ENCODE data around the gene ZNF506.

ZNF506 gene

GRCh38 chr19:19749117-19749907 lies 72.2 kb downstream of the ZNF506 start:
- Histone ChIP-seq H3K4me2 (ENCODE audit: insufficient read depth, low read length, poor library complexity, severe bottlenecking) (no peak overlapping the region), H2BK120ac (ENCODE audit: low read depth, low read length) (no peak overlapping the region)
- no CpG with 5 or more reads among the region's 13 CpGs for WGBS, 2 donors (ENCODE audit: extremely low coverage in 2 of 2, insufficient read length in 2 of 2, insufficient replicate concordance in 1 of 2)

DNA sequence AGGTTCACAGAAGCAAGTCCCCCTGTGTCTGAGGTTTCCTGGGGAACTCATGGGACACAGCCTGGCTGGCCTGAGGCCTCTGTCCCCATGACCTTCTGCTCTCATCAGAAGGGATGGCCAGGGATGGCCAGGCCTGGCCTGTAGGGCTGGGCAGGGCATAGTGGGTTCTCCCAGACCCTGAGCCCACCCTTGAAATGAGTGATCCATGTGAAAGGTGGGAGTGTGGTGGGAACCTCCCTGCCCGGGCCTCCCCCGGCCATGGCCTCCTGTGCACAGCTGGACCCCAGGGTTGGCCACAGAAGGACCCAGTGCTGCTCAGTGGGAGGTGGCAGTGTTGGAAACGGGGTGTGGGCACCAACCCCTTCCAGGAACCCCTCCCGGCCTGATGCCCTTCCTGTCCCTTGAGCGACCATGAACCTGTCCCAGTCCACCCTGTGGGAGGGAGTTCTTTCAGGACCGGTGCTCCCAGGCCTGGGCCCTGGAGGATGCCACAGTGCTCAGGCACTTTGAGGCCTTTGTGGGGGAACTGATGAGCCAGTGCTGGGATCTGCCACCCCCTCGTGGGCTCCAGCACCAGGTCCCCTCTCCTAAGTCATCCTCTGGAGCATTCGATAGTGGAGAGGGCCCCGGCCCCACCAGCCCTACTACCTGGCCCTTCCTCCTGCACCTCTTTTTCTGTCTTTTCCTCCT lies 73.2 kb downstream of the ZNF506 start:
- peaks cover 0 to 2% (median 0%) of the 10 kb centered on the region in 3 experiments for H3K27me3 ChIP-seq (ENCODE audit: control insufficient read depth in 3 of 3, insufficient read depth in 3 of 3, low read depth in 1 of 3, low read length in 3 of 3)
- no peak overlapping the region for H4K91ac ChIP-seq (ENCODE audit: low read depth, low read length, poor library complexity)
- no peak overlapping the region for H4K8ac ChIP-seq (ENCODE audit: low read depth, low read length)
- H3K79me1 ChIP-seq (ENCODE audit: low read depth, low read length), result peaks cover 1% of the 10 kb centered on the region
- peak overlapping the region; percentile 25 for H3K18ac ChIP-seq (ENCODE audit: low read length)
- peak overlapping the region; percentile 70 for H3K23ac ChIP-seq (ENCODE audit: low read depth, low read length, poor library complexity)
- H3K4me2 ChIP-seq (ENCODE audit: insufficient read depth, low read length, poor library complexity, severe bottlenecking), result no peak overlapping the region
- H2BK15ac ChIP-seq (ENCODE audit: low read length), result no peak overlapping the region
- no peaks in the 10 kb centered on the region for H3K36me3 ChIP-seq (replicated peaks in 1 of 2; ENCODE audit: control insufficient read depth in 2 of 2, insufficient read depth in 2 of 2, low read length in 2 of 2)
- H2AK5ac ChIP-seq (ENCODE audit: low read depth, low read length), result peak overlapping the region; percentile 23
- no peak for DNase-seq (ENCODE audit: low spot score)
- no peak overlapping the region for H3K27ac ChIP-seq (replicated peaks; ENCODE audit: low read length)
- no peak overlapping the region for H3K4me3 ChIP-seq (ENCODE audit: low read length in 2 of 2)
- H2AFZ ChIP-seq (ENCODE audit: low read length), result no peak overlapping the region
- H2BK120ac ChIP-seq (ENCODE audit: low read depth, low read length), result no peak overlapping the region
- H3K4ac ChIP-seq (ENCODE audit: low read length), result no peak overlapping the region
- H2BK12ac ChIP-seq (ENCODE audit: low read length), result no peak overlapping the region
- H3K4me1 ChIP-seq (ENCODE audit: control insufficient read depth in 2 of 2, insufficient read depth in 1 of 2, low read depth in 1 of 2, low read length in 2 of 2), result no peaks in the 10 kb centered on the region
- no peak overlapping the region for H2BK5ac ChIP-seq (ENCODE audit: low read length)
- WGBS, 2 donors (ENCODE audit: extremely low coverage in 2 of 2, insufficient read length in 2 of 2, insufficient replicate concordance in 1 of 2), result no CpG with 5 or more reads among the region's 9 CpGs
- H3K9me3 ChIP-seq (replicated peaks in 1 of 2; ENCODE audit: control insufficient read depth in 2 of 2, insufficient read depth in 1 of 2, low read depth in 1 of 2, low read length in 2 of 2), result peaks cover 5 to 13% of the 10 kb centered on the region in 2 donors
- peak overlapping the region; percentile 84 for H3K14ac ChIP-seq (ENCODE audit: low read length)
- peak overlapping the region; percentile 30 for H3K9ac ChIP-seq (ENCODE audit: low read depth, low read length, poor library complexity)

More at GRCh38 chr19:19749117-19749907, 72.2 kb downstream of the ZNF506 start:
- Histone ChIP-seq H2AK5ac (ENCODE audit: low read depth, low read length) (no peak overlapping the region), H3K4ac (ENCODE audit: low read length) (no peak overlapping the region), H3K27ac (replicated peaks; ENCODE audit: low read length) (no peak overlapping the region), H3K4me3 (ENCODE audit: low read length in 2 of 2) (no peak overlapping the region), H4K8ac (ENCODE audit: low read depth, low read length) (no peak overlapping the region), H2BK12ac (ENCODE audit: low read length) (no peak overlapping the region), H2BK5ac (ENCODE audit: low read length) (no peak overlapping the region), H3K9me3 (replicated peaks in 1 of 2; ENCODE audit: control insufficient read depth in 2 of 2, insufficient read depth in 1 of 2, low read depth in 1 of 2, low read length in 2 of 2) (peaks cover 5 to 13% of the 10 kb centered on the region in 2 donors), H3K79me1 (ENCODE audit: low read depth, low read length) (peaks cover 1% of the 10 kb centered on the region), H3K36me3 (replicated peaks in 1 of 2; ENCODE audit: control insufficient read depth in 2 of 2, insufficient read depth in 2 of 2, low read length in 2 of 2) (no peaks in the 10 kb centered on the region), H2BK15ac (ENCODE audit: low read length) (no peak overlapping the region), H3K4me1 (ENCODE audit: control insufficient read depth in 2 of 2, insufficient read depth in 1 of 2, low read depth in 1 of 2, low read length in 2 of 2) (no peaks in the 10 kb centered on the region), H3K27me3 (ENCODE audit: control insufficient read depth in 3 of 3, insufficient read depth in 3 of 3, low read depth in 1 of 3, low read length in 3 of 3) (peaks cover 0 to 2% (median 0%) of the 10 kb centered on the region in 3 experiments), H3K23ac (ENCODE audit: low read depth, low read length, poor library complexity) (no peak overlapping the region), H3K18ac (ENCODE audit: low read length) (peak overlapping the region; percentile 27), H2AFZ (ENCODE audit: low read length) (no peak overlapping the region), H3K9ac (ENCODE audit: low read depth, low read length, poor library complexity) (peak overlapping the region; percentile 30), H3K14ac (ENCODE audit: low read length) (peak overlapping the region; percentile 14), H4K91ac (ENCODE audit: low read depth, low read length, poor library complexity) (no peak overlapping the region)
- no peak for DNase-seq (ENCODE audit: low spot score)

DNA sequence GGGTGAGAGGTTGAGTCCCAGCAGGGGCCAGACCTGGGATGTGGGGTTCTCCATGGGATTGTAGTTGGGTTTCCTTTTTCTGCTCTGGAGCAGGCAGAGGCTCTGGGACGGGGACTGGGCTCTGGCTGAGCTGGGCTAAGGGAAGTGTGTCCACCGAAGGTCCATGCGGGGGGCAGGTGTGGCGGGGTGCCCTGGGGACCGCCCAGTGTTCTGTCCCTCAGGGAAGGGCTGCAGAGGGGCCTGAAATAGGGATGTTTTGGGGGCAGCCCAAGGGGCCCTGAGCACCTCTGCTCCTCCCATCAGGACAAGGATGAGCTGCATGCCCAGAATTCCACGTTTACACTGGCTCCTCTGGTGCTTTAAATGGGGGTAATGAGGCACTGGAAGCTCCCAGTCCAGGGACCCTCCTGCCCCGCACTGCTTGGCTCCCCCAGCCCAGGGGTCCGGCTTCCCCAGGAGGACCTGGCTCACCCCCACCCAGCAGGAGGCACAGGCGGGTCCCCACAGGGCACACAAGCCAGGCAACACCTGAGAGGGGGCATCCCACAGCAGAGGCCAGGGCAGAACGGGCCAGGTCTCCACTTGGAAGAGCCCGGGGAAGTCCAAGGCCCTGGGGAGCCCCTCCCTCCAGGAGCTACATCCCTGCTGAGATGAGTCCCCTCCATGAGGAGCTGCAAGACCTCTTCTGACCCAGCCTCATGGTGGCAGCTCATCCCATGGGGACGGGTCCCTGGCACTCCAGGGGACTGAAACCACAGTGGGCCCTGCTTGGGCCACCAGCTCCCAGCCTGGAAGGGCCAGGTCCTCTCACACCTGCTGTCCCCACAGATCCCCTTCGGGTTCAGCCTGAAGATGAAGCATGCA lies 74.0 kb downstream of the ZNF506 start:
- no peak overlapping the region for H3K4ac ChIP-seq (ENCODE audit: low read length)
- H3K4me2 ChIP-seq (ENCODE audit: insufficient read depth, low read length, poor library complexity, severe bottlenecking), result no peak overlapping the region
- H2AK5ac ChIP-seq (ENCODE audit: low read depth, low read length), result peak overlapping the region; percentile 79
- H3K23ac ChIP-seq (ENCODE audit: low read depth, low read length, poor library complexity), result no peak overlapping the region
- no peaks in the 10 kb centered on the region for H3K4me1 ChIP-seq (ENCODE audit: control insufficient read depth in 2 of 2, insufficient read depth in 1 of 2, low read depth in 1 of 2, low read length in 2 of 2)
- H4K91ac ChIP-seq (ENCODE audit: low read depth, low read length, poor library complexity), result no peak overlapping the region
- H3K14ac ChIP-seq (ENCODE audit: low read length), result peak overlapping the region; percentile 84
- no peaks in the 10 kb centered on the region for H3K36me3 ChIP-seq (replicated peaks in 1 of 2; ENCODE audit: control insufficient read depth in 2 of 2, insufficient read depth in 2 of 2, low read length in 2 of 2)
- no peak overlapping the region for H4K8ac ChIP-seq (ENCODE audit: low read depth, low read length)
- H2BK12ac ChIP-seq (ENCODE audit: low read length), result no peak overlapping the region
- no peak for DNase-seq (ENCODE audit: low spot score)
- H3K9me3 ChIP-seq (replicated peaks in 1 of 2; ENCODE audit: control insufficient read depth in 2 of 2, insufficient read depth in 1 of 2, low read depth in 1 of 2, low read length in 2 of 2), result peaks cover 5 to 13% of the 10 kb centered on the region in 2 donors
- peaks cover 1% of the 10 kb centered on the region for H3K79me1 ChIP-seq (ENCODE audit: low read depth, low read length)
- H3K4me3 ChIP-seq (ENCODE audit: low read length in 2 of 2), result no peak overlapping the region
- no peak overlapping the region for H2BK15ac ChIP-seq (ENCODE audit: low read length)
- H3K9ac ChIP-seq (ENCODE audit: low read depth, low read length, poor library complexity), result peak overlapping the region; percentile 30
- WGBS, 2 donors (ENCODE audit: extremely low coverage in 2 of 2, insufficient read length in 2 of 2, insufficient replicate concordance in 1 of 2), result no CpG with 5 or more reads among the region's 13 CpGs
- no peak overlapping the region for H3K27ac ChIP-seq (replicated peaks; ENCODE audit: low read length)
- H3K18ac ChIP-seq (ENCODE audit: low read length), result no peak overlapping the region
- no peak overlapping the region for H2AFZ ChIP-seq (ENCODE audit: low read length)
- no peak overlapping the region for H2BK5ac ChIP-seq (ENCODE audit: low read length)
- H3K27me3 ChIP-seq (ENCODE audit: control insufficient read depth in 3 of 3, insufficient read depth in 3 of 3, low read depth in 1 of 3, low read length in 3 of 3), result peaks cover 0 to 2% (median 0%) of the 10 kb centered on the region in 3 experiments
- H2BK120ac ChIP-seq (ENCODE audit: low read depth, low read length), result no peak overlapping the region
